ENCODE results near the gene TCOF1. TPM values are rescaled to one million over a fixed set of nuclear protein-coding genes. Genes with fewer than 3 reads are reported as not detected.

The TCOF1 gene
- total RNA-seq, 1 experiment from 2014 or later = 75.3 TPM

DNA sequence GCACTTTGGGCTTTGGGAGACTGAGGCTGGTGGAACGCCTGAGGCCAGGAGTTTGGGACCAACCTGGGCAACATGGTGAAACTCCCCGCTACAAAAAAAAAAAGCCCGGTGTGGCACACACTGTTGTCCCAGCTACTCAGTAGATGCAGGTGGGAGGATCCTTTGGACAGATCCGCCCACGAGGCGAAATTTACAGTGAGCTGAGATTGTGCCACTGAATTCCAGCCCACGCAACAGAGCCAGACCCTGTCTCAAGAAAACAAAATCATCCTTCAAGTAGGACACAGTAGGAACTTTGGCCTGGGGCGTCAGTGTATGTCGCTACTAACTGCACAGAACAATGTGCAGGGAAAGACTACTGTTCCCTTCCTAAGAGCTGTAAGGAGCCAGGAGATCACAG lies 87.3 kb downstream of the TCOF1 start:
- BruUV-seq (replicated peaks) = no TSS peak
- Histone ChIP-seq H3K27ac (no peak overlapping the region), H3K79me2 (ENCODE audit: low read depth) (peaks cover 37% of the 10 kb centered on the region), H3K4me2 (no peak overlapping the region), H2AFZ (no peak overlapping the region), H3K27me3 (ENCODE audit: insufficient read depth, low read depth) (no peaks in the 10 kb centered on the region), H3K9me2 (ENCODE audit: insufficient read depth) (no peaks in the 10 kb centered on the region), H4K20me1 (ENCODE audit: insufficient read depth) (peaks cover 73% of the 10 kb centered on the region), H3K4me1 (replicated peaks; ENCODE audit: insufficient read depth) (peaks cover 12% of the 10 kb centered on the region), H3K9me3 (ENCODE audit: insufficient read depth, low read depth) (no peaks in the 10 kb centered on the region), H3F3A (ENCODE audit: insufficient read depth, low read depth) (peaks cover 96% of the 10 kb centered on the region), H3K36me3 (ENCODE audit: low read depth) (peaks cover 54% of the 10 kb centered on the region), H3K4me3 (no peak overlapping the region)
- ChIA-PET CTCF (no interaction called here), POLR2A (ENCODE audit: unreplicated experiment) (no interaction called here)
- intact Hi-C loops (cut with micrococcal nuclease; ENCODE audit: unreplicated experiment) = no loop called here
- no peak for TF ChIP-seq EZH2 (IDR thresholded peaks at IDR 0.05; ENCODE audit: low read depth)
- TF ChIP-seq, protein P1, sequence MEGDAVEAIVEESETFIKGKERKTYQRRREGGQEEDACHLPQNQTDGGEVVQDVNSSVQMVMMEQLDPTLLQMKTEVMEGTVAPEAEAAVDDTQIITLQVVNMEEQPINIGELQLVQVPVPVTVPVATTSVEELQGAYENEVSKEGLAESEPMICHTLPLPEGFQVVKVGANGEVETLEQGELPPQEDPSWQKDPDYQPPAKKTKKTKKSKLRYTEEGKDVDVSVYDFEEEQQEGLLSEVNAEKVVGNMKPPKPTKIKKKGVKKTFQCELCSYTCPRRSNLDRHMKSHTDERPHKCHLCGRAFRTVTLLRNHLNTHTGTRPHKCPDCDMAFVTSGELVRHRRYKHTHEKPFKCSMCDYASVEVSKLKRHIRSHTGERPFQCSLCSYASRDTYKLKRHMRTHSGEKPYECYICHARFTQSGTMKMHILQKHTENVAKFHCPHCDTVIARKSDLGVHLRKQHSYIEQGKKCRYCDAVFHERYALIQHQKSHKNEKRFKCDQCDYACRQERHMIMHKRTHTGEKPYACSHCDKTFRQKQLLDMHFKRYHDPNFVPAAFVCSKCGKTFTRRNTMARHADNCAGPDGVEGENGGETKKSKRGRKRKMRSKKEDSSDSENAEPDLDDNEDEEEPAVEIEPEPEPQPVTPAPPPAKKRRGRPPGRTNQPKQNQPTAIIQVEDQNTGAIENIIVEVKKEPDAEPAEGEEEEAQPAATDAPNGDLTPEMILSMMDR (conservative IDR thresholded peaks at IDR 0.05) = no peak
- no peak for DNase-seq

DNA sequence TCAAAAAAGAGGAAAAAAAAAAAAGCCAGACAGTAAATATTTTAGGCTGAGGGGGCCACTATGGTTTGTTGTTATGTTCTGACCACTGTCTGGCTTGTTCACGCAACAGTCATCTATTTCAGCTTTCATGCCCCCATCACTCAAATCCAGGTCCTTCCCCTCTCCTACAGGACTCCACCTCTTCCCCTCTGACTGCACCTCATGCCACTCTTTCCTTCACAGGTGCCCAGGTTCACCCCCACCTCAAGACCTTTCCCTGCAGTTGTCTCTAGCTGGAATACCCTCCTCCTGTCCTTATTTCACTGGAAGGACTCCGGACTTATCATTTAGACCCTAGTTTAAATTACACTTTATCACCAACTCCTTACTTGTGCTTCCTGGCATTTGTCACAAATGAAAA lies 88.6 kb downstream of the TCOF1 start:
- CTCF ChIA-PET = no interaction called here
- Histone ChIP-seq H2AFZ (no peak overlapping the region), H3K27me3 (ENCODE audit: insufficient read depth, low read depth) (no peaks in the 10 kb centered on the region), H3K27ac (no peak overlapping the region), H3K4me3 (no peak overlapping the region), H3F3A (ENCODE audit: insufficient read depth, low read depth) (peaks cover 84% of the 10 kb centered on the region), H3K9me2 (ENCODE audit: insufficient read depth) (no peaks in the 10 kb centered on the region), H3K36me3 (ENCODE audit: low read depth) (peaks cover 54% of the 10 kb centered on the region), H4K20me1 (ENCODE audit: insufficient read depth) (peaks cover 73% of the 10 kb centered on the region), H3K9me3 (ENCODE audit: insufficient read depth, low read depth) (no peaks in the 10 kb centered on the region), H3K4me1 (replicated peaks; ENCODE audit: insufficient read depth) (peaks cover 12% of the 10 kb centered on the region), H3K79me2 (ENCODE audit: low read depth) (peaks cover 37% of the 10 kb centered on the region), H3K4me2 (no peak overlapping the region)
- no peak for DNase-seq
- POLR2A ChIA-PET (ENCODE audit: unreplicated experiment) = no interaction called here
- BruUV-seq (replicated peaks) = no TSS peak
- intact Hi-C loops (cut with micrococcal nuclease; ENCODE audit: unreplicated experiment) = no loop called here
- no peak for TF ChIP-seq EZH2 (IDR thresholded peaks at IDR 0.05; ENCODE audit: low read depth)
- TF ChIP-seq, protein P1 (conservative IDR thresholded peaks at IDR 0.05) = no peak

DNA sequence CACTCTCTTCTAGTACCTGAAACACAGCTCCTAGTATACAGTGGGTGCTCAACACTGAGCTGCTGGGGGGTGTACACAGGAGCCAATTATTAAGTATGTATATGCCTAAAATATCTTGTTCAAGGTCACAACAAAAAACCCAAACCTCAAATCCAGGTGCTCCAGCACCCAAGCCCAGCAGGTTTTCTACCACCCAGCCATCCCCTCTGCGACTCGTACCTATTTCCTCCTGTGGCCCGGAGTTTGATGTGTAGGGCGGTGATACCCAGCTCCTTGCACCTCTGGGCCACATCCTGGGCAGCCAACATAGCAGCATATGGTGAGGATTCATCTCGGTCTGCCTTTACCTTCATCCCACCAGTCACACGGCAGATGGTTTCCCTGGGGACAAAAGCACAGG lies 89.1 kb downstream of the TCOF1 start:
- no TSS peak for BruUV-seq (replicated peaks)
- POLR2A ChIA-PET (ENCODE audit: unreplicated experiment) = no interaction called here
- CTCF ChIA-PET = no interaction called here
- Histone ChIP-seq H3K9me2 (ENCODE audit: insufficient read depth) (no peaks in the 10 kb centered on the region), H3K4me1 (replicated peaks; ENCODE audit: insufficient read depth) (peaks cover 12% of the 10 kb centered on the region), H4K20me1 (ENCODE audit: insufficient read depth) (peaks cover 71% of the 10 kb centered on the region), H3K4me3 (no peak overlapping the region), H3K27me3 (ENCODE audit: insufficient read depth, low read depth) (no peaks in the 10 kb centered on the region), H3K9me3 (ENCODE audit: insufficient read depth, low read depth) (no peaks in the 10 kb centered on the region), H3K36me3 (ENCODE audit: low read depth) (peaks cover 54% of the 10 kb centered on the region), H2AFZ (no peak overlapping the region), H3K79me2 (ENCODE audit: low read depth) (peaks cover 37% of the 10 kb centered on the region), H3K4me2 (peak overlapping the region; percentile 95; the same call in 1 of the 2 replicates), H3F3A (ENCODE audit: insufficient read depth, low read depth) (peaks cover 79% of the 10 kb centered on the region), H3K27ac (no peak overlapping the region)
- TF ChIP-seq, protein P1 (conservative IDR thresholded peaks at IDR 0.05) = no peak
- no peak for TF ChIP-seq EZH2 (IDR thresholded peaks at IDR 0.05; ENCODE audit: low read depth)
- intact Hi-C loops (cut with micrococcal nuclease; ENCODE audit: unreplicated experiment) = no loop called here
- no peak for DNase-seq

Data from PC-9 (cell line).